8988T (cell line): ENCODE measurements around the gene SERPINB5.

Experiments used
- DNase-seq: peaks from one replicate; pipeline ENCODE4 v3.0.0; 2011

The SERPINB5 gene

GRCh38 chr18:63472380-63472779 is 4.4 kb upstream of the SERPINB5 start:
- no peak for DNase-seq

- DNase-seq, result no peak
Observed at GRCh38 chr18:63477200-63477599, 442 bp downstream of the SERPINB5 start.

GRCh38 chr18:63477968-63478367 is 1.2 kb downstream of the SERPINB5 start:
- DNase-seq, result no peak

- no peak for DNase-seq
Observed at GRCh38 chr18:63479826-63480225, 3.1 kb downstream of the SERPINB5 start.

GRCh38 chr18:63480476-63480875 is 3.7 kb downstream of the SERPINB5 start:
- DNase-seq, result no peak

GRCh38 chr18:63480915-63481314 is 4.2 kb downstream of the SERPINB5 start:
- DNase-seq, result no peak

- DNase-seq, result no peak
Observed at GRCh38 chr18:63487676-63488075, 10.9 kb downstream of the SERPINB5 start.

- no peak for DNase-seq
Observed at GRCh38 chr18:63488160-63488559, 11.4 kb downstream of the SERPINB5 start.

GRCh38 chr18:63492851-63493250 is 16.1 kb downstream of the SERPINB5 start:
- no peak for DNase-seq

- DNase-seq, result no peak
Observed at GRCh38 chr18:63495675-63496074, 18.9 kb downstream of the SERPINB5 start.

GRCh38 chr18:63505566-63506335 is 29.0 kb downstream of the SERPINB5 start:
- peak; percentile 7 for DNase-seq

- no peak for DNase-seq
Observed at GRCh38 chr18:63506336-63506646, 29.5 kb downstream of the SERPINB5 start.

- DNase-seq, result no peak
Observed at GRCh38 chr18:63508596-63508995, 31.8 kb downstream of the SERPINB5 start.

GRCh38 chr18:63511285-63511684 is 34.5 kb downstream of the SERPINB5 start:
- no peak for DNase-seq

- DNase-seq, result no peak
Observed at GRCh38 chr18:63514326-63514725, 37.6 kb downstream of the SERPINB5 start.

- DNase-seq, result no peak
Observed at GRCh38 chr18:63514888-63515678, 38.3 kb downstream of the SERPINB5 start.

- DNase-seq, result no peak
Observed at GRCh38 chr18:63515801-63516200, 39.0 kb downstream of the SERPINB5 start.

- DNase-seq, result no peak
Observed at GRCh38 chr18:63518178-63519012, 41.6 kb downstream of the SERPINB5 start.

GRCh38 chr18:63520053-63520685 is 43.4 kb downstream of the SERPINB5 start:
- no peak for DNase-seq

GRCh38 chr18:63523660-63524059 is 46.9 kb downstream of the SERPINB5 start:
- DNase-seq, result no peak

GRCh38 chr18:63527251-63527650 is 50.5 kb downstream of the SERPINB5 start:
- no peak for DNase-seq

- no peak for DNase-seq
Observed at GRCh38 chr18:63528863-63529492, 52.2 kb downstream of the SERPINB5 start.

GRCh38 chr18:63532471-63532870 is 55.7 kb downstream of the SERPINB5 start:
- no peak for DNase-seq
